Bone marrow (tissue), 2 donors: Measurements from ENCODE around the gene NMT1.

ENCODE experiments used
- DNase-seq, 2 donors: peaks; one replicate each; lab custom pipeline; 2025; lab: John Stamatoyannopoulos, UW

NMT1 gene

DNA sequence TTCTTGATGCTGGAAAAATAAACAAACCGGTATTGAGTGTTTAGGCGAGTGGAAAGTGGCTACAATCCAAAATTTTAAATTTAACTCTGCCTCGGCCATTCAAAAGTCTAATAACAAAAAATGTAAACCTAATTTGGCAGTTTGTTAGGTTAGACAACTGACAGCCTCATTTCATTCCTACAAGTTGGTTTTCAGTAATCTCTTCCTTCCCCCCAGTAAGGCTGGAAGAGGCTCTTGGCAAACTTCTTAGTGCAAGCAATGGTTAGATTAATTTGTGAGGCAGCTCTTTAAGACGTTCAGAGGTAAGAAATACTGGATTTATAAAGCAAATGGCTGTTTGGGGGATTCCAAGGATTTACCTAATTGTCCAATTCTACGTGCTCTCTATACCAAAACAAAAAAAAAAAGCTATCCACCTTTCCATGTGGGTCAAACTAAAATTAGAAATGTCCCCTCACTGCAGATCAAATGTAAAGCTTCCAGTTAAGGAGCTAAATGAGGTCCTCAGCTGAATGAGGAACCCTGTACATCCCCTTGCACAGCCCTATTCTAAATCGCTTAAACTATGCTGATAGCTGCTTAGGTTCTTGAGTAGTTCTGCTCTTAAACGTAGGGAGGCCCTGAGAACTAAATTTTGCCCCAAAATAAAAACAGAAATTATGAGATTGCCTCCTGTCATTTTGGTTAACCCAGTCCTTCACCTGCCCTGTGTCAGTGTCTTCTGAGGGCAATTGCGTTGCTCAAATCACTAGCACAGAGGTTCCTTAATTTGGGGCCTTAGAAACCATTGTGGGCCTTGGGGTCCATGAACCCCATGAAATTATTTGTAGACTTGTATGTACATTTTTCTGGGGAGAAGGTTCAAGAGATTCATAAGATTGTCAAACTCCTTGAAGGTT, 90.0 kb downstream of the NMT1 start:
- DNase-seq = no peak

DNA sequence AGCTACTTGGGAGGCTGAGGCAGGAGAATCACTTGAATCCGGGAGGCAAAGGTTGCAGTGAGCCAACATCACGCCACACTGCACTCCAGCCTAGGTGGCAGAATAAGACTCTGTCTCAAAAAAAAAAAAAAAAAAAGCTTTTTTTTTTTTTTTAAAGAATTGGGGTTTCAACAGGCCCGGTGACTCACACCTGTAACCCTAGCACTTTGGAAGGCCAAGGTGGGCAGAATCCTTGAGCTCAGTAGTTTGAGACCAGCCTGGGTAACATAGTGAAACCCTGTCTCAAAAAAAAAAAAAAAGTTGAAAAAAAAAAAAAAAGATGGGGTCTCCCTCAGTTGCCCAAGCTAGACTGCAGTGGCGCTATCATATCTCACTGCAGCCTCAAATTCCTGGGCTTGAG, 93.9 kb downstream of the NMT1 start:
- no peak for DNase-seq

DNA sequence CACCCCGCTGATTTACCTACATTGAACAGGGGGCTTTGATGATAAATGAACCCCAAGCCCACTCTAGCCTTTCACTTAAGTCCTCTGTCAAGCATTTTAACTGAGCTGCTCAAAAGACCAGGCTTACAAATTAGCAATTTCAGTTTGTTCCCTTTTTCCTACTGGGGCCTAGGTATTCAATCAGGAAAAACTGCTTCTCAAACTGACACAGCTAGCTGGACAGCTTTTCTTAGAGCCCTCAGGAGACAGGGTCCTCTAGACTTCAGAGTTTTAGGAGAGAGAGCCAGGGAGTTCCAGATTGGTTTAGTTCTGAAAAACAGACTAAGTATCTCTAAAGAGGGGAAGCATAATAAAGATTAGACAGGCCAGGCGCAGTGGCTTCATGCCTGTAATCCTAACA, 94.4 kb downstream of the NMT1 start:
- DNase-seq = no peak

DNA sequence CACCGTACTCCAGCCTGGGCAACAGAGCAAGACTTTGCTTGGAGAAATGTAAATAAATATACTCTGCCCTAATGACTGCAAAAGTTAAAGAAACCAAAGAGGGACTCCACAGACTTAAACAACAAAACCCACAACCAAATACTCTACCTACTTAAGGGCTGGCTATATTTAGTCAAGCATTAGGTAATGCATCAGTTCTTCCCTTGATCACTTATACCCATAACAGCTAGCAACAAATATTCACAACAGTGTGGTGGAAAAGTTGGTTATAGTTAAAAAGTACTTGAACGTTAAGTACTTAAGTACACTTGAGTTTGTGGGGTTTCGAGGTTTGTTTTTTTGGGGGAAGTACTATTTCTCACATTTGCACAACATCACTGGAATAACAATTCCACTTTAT, 95.1 kb downstream of the NMT1 start:
- DNase-seq = no peak
